Skeletal muscle tissue (tissue), 4 donors: Measurements from ENCODE around the gene PLP1. TPM values are rescaled to one million over a fixed set of nuclear protein-coding genes. Genes with fewer than 3 reads are reported as not detected.
"Not testable (repeated sequence)": the region's sequence is repeated elsewhere in the genome, so short reads cannot be mapped to it uniquely, and the experiment has no call there.

Experiments
- H3K27ac ChIP-seq: one replicate; pipeline ENCODE4 v1.7.0; 2013; ENCODE audit warnings: mild to moderate bottlenecking, low read depth, low read length, inconsistent platforms
- H3K27me3 ChIP-seq, 3 donors: one replicate each; pipeline ENCODE4 v1.7.0; 2013; ENCODE audit warnings: low read length in 3 of 3; ENCODE audit not compliant: control insufficient read depth in 3 of 3, insufficient read depth in 3 of 3
- H3K36me3 ChIP-seq, 3 donors: one replicate each; pipeline ENCODE4 v1.7.0; 2013; ENCODE audit warnings: low read length in 3 of 3; ENCODE audit not compliant: control insufficient read depth in 3 of 3, insufficient read depth in 3 of 3
- H3K4me1 ChIP-seq, 3 donors: one replicate each; pipeline ENCODE4 v1.7.0; 2013; ENCODE audit warnings: low read length in 3 of 3, mild to moderate bottlenecking in 3 of 3; ENCODE audit not compliant: control insufficient read depth in 3 of 3, insufficient read depth in 3 of 3
- H3K4me3 ChIP-seq, 3 donors: one replicate each; pipeline ENCODE4 v1.7.0; 2013; ENCODE audit warnings: low read length in 3 of 3
- H3K9ac ChIP-seq, 3 donors: one replicate each; pipeline ENCODE4 v1.7.0; 2013; ENCODE audit warnings: low read length in 3 of 3, mild to moderate bottlenecking in 3 of 3, moderate library complexity in 2 of 3, low read depth in 1 of 3
- H3K9me3 ChIP-seq, 3 donors: one replicate each; pipeline ENCODE4 v1.7.0; 2013; ENCODE audit warnings: low read length in 3 of 3; ENCODE audit not compliant: control insufficient read depth in 3 of 3
- total RNA-seq: library from RNA; depleted of rRNA; stranded (reverse); fragments of >200 nt; gene quantifications from one replicate; pipeline ENCODE4 v1.2.3, GENCODE V29; 2014
- donor health status: Osteomylitis.

PLP1 gene
- total RNA-seq, 1 donor from 2014 or later, result 41.8 TPM

DNA sequence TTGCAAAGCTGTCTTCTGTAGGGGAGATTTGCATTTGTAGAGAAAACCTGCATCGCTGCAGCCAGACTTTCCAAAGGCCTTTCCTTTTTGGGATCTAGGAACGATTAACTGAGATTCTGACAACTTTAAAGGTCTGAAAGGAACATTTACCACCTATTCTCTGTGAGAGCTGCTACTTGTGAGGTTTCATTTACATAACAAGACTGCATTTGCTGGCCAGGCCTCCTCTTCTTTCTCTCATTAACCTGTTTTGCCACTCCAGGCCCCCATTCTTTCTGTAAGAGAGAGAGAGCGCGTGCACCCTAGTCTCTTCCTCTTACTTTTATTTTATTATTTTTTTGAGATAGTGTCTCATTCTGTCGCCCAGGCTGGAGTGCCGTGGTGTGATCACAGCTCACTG is 34.3 kb upstream of the PLP1 start:
- Histone ChIP-seq H3K36me3 (no peaks in the 10 kb centered on the region), H3K9ac (no peak overlapping the region), H3K27me3 (no peaks in the 10 kb centered on the region), H3K4me1 (no peaks in the 10 kb centered on the region), H3K4me3 (no peak overlapping the region), H3K9me3 (no peaks in the 10 kb centered on the region), H3K27ac (no peak overlapping the region)

DNA sequence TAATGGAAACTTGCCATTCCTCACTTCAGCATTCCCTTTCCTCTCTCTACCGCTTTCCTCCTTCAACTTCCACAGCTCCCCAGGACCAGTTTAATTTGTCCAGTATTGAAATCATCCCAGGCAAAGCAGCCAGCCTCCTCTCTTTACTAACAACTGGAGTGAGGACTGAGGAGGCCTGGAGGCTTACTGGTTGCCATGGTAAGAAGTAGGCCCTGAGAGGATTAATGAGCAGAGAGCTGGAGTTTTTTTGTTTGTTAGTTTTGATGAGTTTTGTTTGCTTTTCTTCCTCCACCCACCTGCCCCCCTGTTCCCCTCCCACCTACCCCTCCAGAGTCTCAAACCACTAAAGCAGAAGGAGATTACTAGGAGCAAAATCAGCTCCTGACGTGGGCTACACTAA is 29.5 kb upstream of the PLP1 start:
- Histone ChIP-seq H3K4me3 (no peak overlapping the region), H3K9ac (no peak overlapping the region), H3K27me3 (no peaks in the 10 kb centered on the region), H3K9me3 (no peaks in the 10 kb centered on the region), H3K36me3 (no peaks in the 10 kb centered on the region), H3K27ac (no peak overlapping the region), H3K4me1 (no peaks in the 10 kb centered on the region)

- Histone ChIP-seq H3K27me3 (peaks cover 0 to 4% (median 0%) of the 10 kb centered on the region in 3 donors), H3K36me3 (no peaks in the 10 kb centered on the region), H3K9me3 (peaks cover 0 to 8% (median 0%) of the 10 kb centered on the region in 3 donors), H3K4me1 (no peaks in the 10 kb centered on the region), H3K27ac (no peak overlapping the region), H3K9ac (no peak overlapping the region), H3K4me3 (no peak overlapping the region)
Observed at GRCh38 chrX:103754401-103754800, 22.2 kb upstream of the PLP1 start.

- peaks cover 0 to 8% (median 0%) of the 10 kb centered on the region in 3 donors for H3K9me3 ChIP-seq
- peaks cover 0 to 4% (median 0%) of the 10 kb centered on the region in 3 donors for H3K27me3 ChIP-seq
- no peaks in the 10 kb centered on the region for H3K4me1 ChIP-seq
- H3K36me3 ChIP-seq, result no peaks in the 10 kb centered on the region
- H3K27ac ChIP-seq, result no peak overlapping the region
- no peak overlapping the region for H3K9ac ChIP-seq
- H3K4me3 ChIP-seq, result no peak overlapping the region
Observed at GRCh38 chrX:103756736-103757135, 19.9 kb upstream of the PLP1 start.

DNA sequence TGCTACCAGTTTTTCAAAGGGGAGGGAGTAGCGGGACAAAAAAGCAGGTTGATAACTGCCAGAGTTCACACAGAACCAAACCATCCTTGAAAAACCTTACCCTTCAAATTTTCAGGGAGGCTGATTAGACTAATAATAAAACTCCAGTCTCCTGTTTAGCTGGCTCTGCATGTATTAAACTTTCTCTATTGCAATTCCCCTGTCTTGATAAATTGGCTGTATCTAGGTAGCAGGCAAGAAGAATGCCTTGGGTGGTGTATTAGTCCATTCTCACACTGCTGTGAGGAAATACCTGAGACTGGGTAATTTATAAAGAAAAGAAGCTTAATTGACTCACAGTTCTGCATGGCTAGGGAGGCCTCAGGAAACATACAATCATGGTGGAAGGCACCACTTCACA is 18.1 kb upstream of the PLP1 start:
- Histone ChIP-seq H3K9ac (no peak overlapping the region), H3K4me3 (no peak overlapping the region), H3K27me3 (peaks cover 0 to 4% (median 0%) of the 10 kb centered on the region in 3 donors), H3K27ac (no peak overlapping the region), H3K9me3 (peaks cover 0 to 8% (median 0%) of the 10 kb centered on the region in 3 donors), H3K36me3 (no peaks in the 10 kb centered on the region), H3K4me1 (no peaks in the 10 kb centered on the region)

- not testable (repeated sequence) for H3K4me1 ChIP-seq, H3K9ac ChIP-seq, H3K27ac ChIP-seq, H3K36me3 ChIP-seq, H3K4me3 ChIP-seq, H3K9me3 ChIP-seq, H3K27me3 ChIP-seq
Observed at GRCh38 chrX:103763541-103763940, 13.1 kb upstream of the PLP1 start.

DNA sequence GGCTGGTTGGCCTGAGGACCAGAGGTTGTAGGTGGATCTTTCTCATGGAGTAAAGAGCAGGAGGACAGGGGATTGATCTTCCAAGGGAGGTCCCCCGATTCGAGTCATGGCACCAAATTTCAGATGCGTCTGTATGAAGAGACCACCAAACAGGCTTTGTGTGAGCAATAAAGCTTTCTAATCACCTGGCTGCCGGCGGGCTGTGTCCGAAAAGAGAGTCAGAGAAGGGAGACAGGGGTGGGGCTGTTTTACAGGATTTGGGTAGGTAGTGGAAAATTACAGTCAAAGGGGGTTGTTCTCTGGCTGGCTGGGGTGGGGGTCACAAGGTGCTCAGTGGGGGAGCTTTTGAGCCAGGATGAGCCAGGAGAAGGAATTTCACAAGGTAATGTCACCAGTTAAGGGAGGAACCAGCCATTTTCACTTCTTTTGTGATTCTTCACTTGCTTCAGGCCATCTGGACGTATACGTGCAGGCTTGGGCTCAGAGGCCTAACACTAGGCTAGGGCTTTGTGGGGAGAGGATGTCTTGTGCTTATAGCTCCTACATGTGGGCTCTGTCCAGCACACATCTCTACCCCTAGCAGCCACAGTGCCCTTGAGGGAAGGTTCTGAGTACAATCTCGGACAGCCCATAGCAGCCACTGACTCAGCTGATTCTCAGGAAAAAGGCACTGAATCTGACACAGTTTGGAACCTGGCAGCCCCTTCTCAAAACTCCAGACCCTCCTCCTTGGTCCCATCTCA is 9.7 kb upstream of the PLP1 start:
- H3K27ac ChIP-seq, H3K27me3 ChIP-seq, H3K4me1 ChIP-seq, H3K9ac ChIP-seq, H3K4me3 ChIP-seq, H3K36me3 ChIP-seq, H3K9me3 ChIP-seq: not testable (repeated sequence)

- Histone ChIP-seq H3K27me3 (peaks cover 0 to 14% (median 0%) of the 10 kb centered on the region in 3 donors), H3K9ac (no peak overlapping the region), H3K36me3 (no peaks in the 10 kb centered on the region), H3K4me3 (no peak overlapping the region), H3K4me1 (no peaks in the 10 kb centered on the region), H3K27ac (no peak overlapping the region), H3K9me3 (no peaks in the 10 kb centered on the region)
Observed at GRCh38 chrX:103773445-103773844, 3.2 kb upstream of the PLP1 start.

DNA sequence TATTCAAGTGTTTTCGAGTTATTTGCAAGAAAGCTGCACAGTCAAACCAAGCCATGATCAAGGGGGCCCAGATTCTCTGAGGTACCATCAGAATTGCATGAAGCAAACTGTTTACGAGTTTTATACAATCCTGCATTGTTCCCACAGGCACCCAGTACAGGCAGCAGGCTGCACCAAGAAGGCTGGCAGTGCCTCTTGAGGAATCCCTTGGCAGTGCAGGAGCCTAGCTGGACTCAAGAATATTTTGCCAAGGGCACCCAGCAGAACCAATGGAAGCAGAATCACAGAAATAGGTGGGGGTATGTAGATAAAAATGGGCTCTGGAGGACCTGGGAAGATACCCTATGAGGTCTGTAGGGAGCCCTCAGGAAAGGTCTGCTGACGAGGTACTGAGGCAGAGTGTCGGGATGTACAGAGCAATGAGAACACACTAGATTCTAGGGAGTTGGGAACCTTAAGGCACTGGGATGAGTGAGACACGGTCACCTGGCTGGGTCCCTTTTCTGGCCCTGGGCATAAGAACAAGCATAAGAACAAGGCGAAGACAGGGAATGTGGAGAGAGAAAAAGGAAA is 2.5 kb upstream of the PLP1 start:
- Histone ChIP-seq H3K4me1 (no peaks in the 10 kb centered on the region), H3K9me3 (no peaks in the 10 kb centered on the region), H3K9ac (no peak overlapping the region), H3K36me3 (no peaks in the 10 kb centered on the region), H3K4me3 (no peak overlapping the region), H3K27me3 (peaks cover 0 to 10% (median 0%) of the 10 kb centered on the region in 3 donors), H3K27ac (no peak overlapping the region)

GRCh38 chrX:103779141-103779789 is 2.6 kb downstream of the PLP1 start:
- Histone ChIP-seq H3K4me1 (peaks cover 0 to 5% (median 0%) of the 10 kb centered on the region in 3 donors), H3K27me3 (peaks cover 0 to 9% (median 0%) of the 10 kb centered on the region in 3 donors), H3K9ac (no peak overlapping the region), H3K36me3 (no peaks in the 10 kb centered on the region), H3K9me3 (no peaks in the 10 kb centered on the region), H3K27ac (no peak overlapping the region), H3K4me3 (no peak overlapping the region)
